Thoracic aorta (tissue), 2 donors: ENCODE measurements around the gene TMEFF1. TPM values are rescaled to one million over a fixed set of nuclear protein-coding genes. Genes with fewer than 3 reads are reported as not detected.

Experiments
- ATAC-seq: fragments of 150-250 bp; one replicate; pipeline ENCODE4 v1.8.0; 2017; ENCODE audit warnings: low read depth; ENCODE audit not compliant: insufficient number of reproducible peaks, low FRiP score
- DNase-seq: peaks from one replicate; pipeline ENCODE4 v3.0.0-alpha.2; 2020; ENCODE audit warnings: low spot score
- H3K27ac ChIP-seq, 2 donors: fragments of 200-600 bp; sonication (generic); 1 replicate in 1 of 2; 2 replicates in 1 of 2; pipeline ENCODE4 v1.5.1; 2016; ENCODE audit warnings: mild to moderate bottlenecking in 2 of 2, moderate library complexity in 2 of 2
- H3K27me3 ChIP-seq: fragments of 200-600 bp; sonication (generic); replicated peaks from 2 replicates; pipeline ENCODE4 v1.6.0; 2016; ENCODE audit warnings: mild to moderate bottlenecking; ENCODE audit not compliant: insufficient read depth
- H3K36me3 ChIP-seq: fragments of 200-600 bp; sonication (generic); one replicate; pipeline ENCODE4 v1.5.1; 2016
- H3K4me1 ChIP-seq, 2 donors: fragments of 200-600 bp; sonication (generic); 1 replicate in 1 of 2; 2 replicates in 1 of 2; pipeline versions ENCODE4 v1.5.1 to v1.6.0; 2016; ENCODE audit warnings: low read depth in 2 of 2, mild to moderate bottlenecking in 1 of 2; ENCODE audit not compliant: control insufficient read depth in 1 of 2
- H3K4me3 ChIP-seq: fragments of 200-600 bp; sonication (generic); 2 replicates; pipeline ENCODE4 v1.5.1; 2016; ENCODE audit warnings: mild to moderate bottlenecking
- H3K9me3 ChIP-seq: fragments of 200-600 bp; sonication (generic); 2 replicates; pipeline ENCODE4 v1.5.1; 2016
- total RNA-seq, 2 donors: library from RNA; depleted of rRNA; stranded (reverse); fragments of >200 nt; gene quantifications; one replicate each; pipeline versions ENCODE4 v1.1.0 to v1.2.3, GENCODE V29; 2016
- TF ChIP-seq, protein P1 (sequence below): fragments of 200-600 bp; sonication (generic); IDR thresholded peaks from one replicate; pipeline ENCODE4 v1.5.1; 2019; ENCODE audit warnings: antibody characterized with exemption

Gene TMEFF1
- total RNA-seq, 2 donors from 2014 or later, result not detected

DNA sequence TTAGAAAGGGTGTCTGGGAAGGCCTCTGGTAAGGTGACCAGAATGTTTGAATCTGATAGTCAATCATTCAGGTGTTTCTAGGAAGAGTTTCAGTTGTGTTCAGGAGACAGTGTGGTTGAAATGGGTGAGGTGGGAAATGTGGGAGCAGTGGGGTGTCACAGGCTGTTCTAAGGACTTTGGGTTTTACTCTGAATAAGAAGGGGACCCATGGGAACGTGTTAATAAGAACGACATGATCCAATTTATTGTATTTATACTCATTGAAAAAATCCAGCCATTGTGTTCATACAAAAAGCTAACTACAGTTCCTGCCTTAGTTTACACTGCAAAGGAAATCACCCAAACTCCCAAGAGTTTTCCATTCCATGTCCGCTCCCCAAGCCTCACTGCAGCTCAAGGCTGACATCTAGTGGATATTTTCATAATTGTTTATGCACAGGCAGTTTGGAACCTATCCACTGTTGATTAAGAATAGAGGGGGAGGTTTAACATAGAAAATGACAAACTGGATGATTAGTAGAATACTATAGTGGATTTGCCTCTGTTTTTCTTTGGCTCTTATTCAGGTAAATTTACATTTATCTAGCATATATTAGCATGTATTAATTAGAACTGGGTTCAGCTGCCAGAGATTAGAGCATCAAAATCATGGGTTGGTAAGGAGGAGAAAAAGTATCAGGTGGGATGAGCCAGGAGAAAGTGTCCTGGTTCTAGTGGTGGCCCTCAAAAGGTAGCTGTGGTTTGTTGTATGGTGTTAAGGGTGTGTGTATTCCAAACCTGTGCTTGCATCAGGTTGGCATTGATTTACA, 122.6 kb downstream of the TMEFF1 start:
- H3K36me3 ChIP-seq, result no peaks in the 10 kb centered on the region
- H3K4me1 ChIP-seq, result peaks cover 0 to 4% of the 10 kb centered on the region in 2 donors
- DNase-seq, result no peak
- no peak for ATAC-seq
- TF ChIP-seq, protein P1, sequence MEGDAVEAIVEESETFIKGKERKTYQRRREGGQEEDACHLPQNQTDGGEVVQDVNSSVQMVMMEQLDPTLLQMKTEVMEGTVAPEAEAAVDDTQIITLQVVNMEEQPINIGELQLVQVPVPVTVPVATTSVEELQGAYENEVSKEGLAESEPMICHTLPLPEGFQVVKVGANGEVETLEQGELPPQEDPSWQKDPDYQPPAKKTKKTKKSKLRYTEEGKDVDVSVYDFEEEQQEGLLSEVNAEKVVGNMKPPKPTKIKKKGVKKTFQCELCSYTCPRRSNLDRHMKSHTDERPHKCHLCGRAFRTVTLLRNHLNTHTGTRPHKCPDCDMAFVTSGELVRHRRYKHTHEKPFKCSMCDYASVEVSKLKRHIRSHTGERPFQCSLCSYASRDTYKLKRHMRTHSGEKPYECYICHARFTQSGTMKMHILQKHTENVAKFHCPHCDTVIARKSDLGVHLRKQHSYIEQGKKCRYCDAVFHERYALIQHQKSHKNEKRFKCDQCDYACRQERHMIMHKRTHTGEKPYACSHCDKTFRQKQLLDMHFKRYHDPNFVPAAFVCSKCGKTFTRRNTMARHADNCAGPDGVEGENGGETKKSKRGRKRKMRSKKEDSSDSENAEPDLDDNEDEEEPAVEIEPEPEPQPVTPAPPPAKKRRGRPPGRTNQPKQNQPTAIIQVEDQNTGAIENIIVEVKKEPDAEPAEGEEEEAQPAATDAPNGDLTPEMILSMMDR, result peak; percentile 78
- H3K4me3 ChIP-seq, result no peak overlapping the region
- no peak overlapping the region for H3K27ac ChIP-seq
- no peaks in the 10 kb centered on the region for H3K27me3 ChIP-seq
- no peaks in the 10 kb centered on the region for H3K9me3 ChIP-seq

DNA sequence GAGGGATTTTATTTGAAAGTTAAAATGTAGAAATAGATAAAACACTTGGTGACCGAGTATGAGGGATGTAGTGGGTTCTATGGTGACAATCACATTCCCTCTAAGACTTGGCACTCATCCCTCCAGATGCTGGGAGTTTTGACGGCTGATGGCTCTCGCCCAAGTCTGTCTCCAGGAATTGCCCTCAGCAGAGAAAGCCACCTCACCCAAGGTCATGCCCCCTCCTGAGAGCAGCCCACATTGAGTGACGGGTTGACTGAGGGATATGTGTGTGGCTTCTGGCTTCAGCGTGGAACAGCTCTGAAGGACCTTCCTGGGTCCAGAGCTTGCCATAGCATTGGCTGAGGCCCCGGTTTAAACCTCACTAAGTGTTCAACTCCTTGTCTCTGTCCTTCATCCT, 124.3 kb downstream of the TMEFF1 start:
- H3K4me1 ChIP-seq, result peaks cover 0 to 4% of the 10 kb centered on the region in 2 donors
- TF ChIP-seq, protein P1, result no peak
- H3K9me3 ChIP-seq, result no peaks in the 10 kb centered on the region
- no peak overlapping the region for H3K27ac ChIP-seq
- ATAC-seq (no peak), DNase-seq (no peak)
- H3K4me3 ChIP-seq, result no peak overlapping the region
- no peaks in the 10 kb centered on the region for H3K27me3 ChIP-seq
- no peaks in the 10 kb centered on the region for H3K36me3 ChIP-seq

DNA sequence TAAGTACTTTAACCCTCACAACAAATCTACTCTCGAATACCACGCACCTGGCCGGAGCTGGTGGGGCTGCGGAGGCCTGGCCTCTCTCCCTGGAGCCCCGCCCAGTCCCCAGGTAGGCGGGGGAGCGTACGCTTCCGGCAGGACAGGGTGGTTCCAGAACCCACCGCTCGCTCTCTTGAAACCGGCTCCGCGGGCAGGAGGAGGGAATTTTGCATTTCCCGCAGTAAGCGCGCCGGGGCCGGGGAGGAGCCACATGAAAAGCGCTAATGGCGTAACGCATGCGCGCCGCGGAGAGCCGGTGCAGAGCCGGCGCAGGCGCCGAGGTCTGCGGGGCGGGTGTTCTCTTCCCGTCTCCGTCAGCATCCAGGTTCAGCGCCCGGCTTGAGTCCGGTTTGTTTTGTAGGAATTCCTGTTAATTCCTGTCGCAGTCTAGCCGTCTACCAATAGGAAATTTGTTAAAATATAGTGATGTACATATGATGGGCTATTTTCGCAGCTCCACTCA, 125.7 kb downstream of the TMEFF1 start:
- no peaks in the 10 kb centered on the region for H3K9me3 ChIP-seq
- no peaks in the 10 kb centered on the region for H3K36me3 ChIP-seq
- no peak overlapping the region for H3K27ac ChIP-seq
- DNase-seq (peak; percentile 23), ATAC-seq (peak; percentile 5)
- no peaks in the 10 kb centered on the region for H3K27me3 ChIP-seq
- peak overlapping the region; percentile 71 for H3K4me3 ChIP-seq
- H3K4me1 ChIP-seq, result peaks cover 0 to 4% of the 10 kb centered on the region in 2 donors
- TF ChIP-seq, protein P1, result no peak

DNA sequence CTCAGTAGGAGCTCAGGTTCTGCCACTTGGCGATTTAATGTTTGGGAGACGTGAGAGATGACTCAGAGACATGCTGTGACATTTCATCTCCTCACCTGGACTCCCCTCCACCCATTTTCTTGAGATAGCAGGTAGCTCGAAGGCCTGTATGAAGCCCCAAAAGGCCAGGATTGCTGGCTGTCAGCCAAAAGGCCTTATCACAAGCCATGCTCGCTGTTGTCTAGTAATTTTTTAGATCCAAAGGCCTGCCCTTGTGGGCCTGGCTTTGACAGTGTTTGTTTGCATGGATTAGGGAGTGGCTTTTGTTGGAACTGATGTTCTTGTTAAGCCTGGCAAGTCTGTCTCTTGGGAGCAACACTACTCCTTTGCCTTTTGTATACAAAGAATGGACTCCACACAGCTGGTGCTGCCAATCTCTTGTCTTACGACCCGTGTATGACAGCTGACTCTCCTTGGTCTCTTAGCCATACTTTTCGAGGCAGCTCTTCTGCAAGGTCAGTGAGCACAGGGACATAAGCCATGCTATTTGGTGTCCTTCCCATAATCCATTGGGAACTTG, 127.7 kb downstream of the TMEFF1 start:
- no peak for ATAC-seq
- DNase-seq, result no peak
- Histone ChIP-seq H3K27ac (no peak overlapping the region), H3K4me1 (peaks cover 0 to 4% of the 10 kb centered on the region in 2 donors), H3K4me3 (no peak overlapping the region), H3K27me3 (no peaks in the 10 kb centered on the region), H3K36me3 (no peaks in the 10 kb centered on the region), H3K9me3 (no peaks in the 10 kb centered on the region)
- TF ChIP-seq, protein P1, result no peak

DNA sequence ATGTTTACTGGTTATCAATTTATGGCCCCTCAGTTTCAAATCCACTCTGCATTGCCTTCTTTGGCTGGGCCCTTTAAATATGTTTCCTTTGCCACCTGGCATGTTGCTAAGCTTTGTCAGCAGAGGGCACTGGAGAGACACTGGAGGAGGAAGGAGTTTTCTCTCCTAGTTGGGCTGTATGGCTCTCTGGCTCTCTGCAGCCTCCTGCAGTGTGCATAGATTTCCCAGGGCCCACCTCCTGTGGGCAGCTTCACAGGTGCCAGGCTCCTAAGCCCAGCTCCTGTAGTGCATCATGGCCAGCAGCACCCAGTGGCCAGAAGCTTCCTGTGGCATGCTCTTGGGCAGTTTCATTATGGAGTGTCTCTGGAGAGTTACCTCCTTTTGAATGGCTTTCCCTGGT, 128.3 kb downstream of the TMEFF1 start:
- Histone ChIP-seq H3K4me1 (peaks cover 0 to 4% of the 10 kb centered on the region in 2 donors), H3K27me3 (no peaks in the 10 kb centered on the region), H3K9me3 (no peaks in the 10 kb centered on the region), H3K4me3 (no peak overlapping the region), H3K36me3 (no peaks in the 10 kb centered on the region), H3K27ac (no peak overlapping the region)
- TF ChIP-seq, protein P1, result no peak
- DNase-seq (no peak), ATAC-seq (no peak)
